DMS 273 (cell line): ENCODE data around the gene CCDC97.
A peak's percentile ranks its signal among the peaks of the same experiment; 100 is the strongest.

Experiments used
- DNase-seq: peaks from one replicate; lab custom pipeline; 2025; ENCODE audit not compliant: unreplicated experiment; lab: John Stamatoyannopoulos, UW

CCDC97 gene

DNA sequence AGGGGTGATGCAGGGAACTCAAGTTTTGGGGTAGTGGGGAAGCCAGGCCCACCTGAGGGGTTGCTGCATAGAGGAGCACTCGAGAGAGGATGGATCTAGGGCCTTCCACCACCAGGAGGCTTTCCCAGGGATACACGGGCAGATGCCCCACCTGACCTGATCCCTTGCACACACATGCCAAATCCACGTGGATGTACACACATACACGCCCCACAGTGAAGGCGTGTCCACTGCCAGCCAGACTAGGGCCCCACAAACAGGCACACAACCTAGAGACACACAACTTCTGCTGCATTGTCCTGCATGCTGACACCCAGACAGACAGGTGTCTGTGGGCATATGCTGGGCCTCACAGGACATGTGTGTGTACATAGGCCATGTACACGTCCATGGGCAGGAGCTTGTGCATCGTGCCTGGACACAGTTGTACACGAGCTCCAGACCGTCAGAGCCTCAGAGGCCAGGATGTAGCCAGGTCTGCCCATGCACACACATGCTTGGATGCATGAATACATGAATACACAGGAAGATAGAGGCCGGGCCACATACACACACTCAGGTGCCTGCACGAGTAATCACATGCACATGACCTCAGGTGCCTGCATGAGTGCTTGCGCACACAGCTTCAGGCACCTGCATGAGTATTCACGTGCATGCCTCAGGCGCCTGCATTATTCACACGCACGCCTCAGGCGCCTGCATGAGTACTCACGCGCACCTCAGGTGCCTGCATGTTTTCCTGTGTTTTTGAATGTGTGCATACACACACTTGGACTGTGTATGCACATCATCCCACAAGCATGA lies 8.9 kb downstream of the CCDC97 start:
- no peak for DNase-seq

DNA sequence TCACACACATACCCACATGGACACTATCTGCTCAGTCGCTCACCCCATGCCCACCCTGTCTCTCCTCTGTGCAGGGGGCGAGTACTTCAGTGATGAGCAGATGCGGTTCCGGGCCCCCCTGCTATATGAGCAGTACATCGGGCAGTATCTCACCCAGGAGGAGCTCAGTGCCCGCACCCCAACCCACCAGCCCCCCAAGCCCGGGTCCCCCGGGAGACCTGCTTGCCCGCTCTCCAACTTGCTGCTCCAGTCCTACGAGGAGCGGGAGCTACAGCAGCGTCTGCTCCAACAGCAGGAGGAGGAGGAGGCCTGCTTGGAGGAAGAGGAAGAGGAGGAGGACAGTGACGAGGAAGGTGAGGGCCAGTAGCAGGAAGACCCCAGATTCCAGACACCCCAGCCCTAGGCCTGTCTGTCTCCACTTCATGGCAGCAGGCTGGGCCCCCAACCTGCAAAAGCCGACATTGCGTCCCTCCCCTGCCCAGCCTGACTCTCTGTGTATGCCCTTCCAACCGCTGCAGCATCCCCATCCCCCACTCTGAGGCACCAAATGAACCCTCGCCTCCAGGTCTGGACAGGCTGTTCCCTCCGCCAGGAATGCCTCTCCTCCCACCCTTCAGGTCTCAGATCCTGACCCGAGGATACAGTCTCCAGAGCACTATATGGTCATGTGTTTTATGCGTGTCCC lies 9.7 kb downstream of the CCDC97 start:
- DNase-seq, result no peak

DNA sequence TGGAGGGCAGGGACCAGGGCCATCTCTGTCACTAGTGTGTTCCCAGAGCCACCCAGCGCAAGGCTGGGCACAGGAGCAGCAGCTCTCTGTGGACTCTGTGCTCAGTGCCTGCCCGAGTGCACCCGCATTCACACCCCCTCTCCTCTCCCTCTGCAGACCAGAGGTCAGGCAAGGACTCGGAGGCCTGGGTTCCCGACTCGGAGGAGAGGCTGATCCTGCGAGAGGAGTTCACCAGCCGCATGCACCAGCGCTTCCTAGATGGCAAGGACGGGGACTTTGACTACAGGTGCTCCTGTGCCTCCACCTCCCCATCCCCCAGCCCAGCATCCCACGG lies 10.2 kb downstream of the CCDC97 start:
- no peak for DNase-seq

DNA sequence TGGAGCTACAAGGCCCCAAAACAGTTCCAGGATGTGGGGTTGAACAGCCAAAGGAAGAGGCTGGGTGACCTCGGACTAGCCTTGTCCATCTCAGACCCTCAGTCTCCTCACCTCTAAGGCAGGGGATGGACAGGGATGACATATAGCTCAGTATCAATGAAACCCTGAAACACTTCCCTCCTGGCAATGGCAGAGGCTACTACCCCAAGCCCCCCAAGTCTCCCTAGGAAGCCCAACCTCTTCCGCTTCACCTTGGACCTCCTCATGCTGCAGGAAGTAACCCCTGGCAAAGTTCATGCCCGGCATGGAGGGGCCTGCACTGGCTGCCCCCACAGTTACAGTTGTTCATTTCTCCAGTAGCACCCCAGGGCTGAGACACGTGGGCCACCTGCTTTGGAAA lies 10.6 kb downstream of the CCDC97 start:
- no peak for DNase-seq

DNA sequence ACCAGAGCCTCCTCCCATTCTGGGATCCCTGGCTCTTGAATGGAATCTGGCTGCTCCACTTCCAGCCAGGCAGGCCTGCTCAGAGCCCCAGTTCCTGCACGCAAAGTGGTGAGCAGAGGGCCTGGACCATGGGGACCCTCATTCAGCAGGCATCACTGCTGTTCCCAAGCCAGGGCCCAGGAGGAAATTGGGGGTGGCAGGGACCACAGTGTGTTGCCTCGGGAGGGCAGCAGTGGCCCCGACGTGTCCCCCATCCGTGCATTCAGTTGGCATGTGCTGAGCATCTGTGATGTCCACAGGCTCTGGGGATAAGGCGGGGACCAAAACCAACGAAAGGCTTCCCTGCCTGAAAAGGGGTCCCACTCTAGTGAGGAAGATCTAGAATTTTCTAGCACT lies 11.2 kb downstream of the CCDC97 start:
- no peak for DNase-seq

DNA sequence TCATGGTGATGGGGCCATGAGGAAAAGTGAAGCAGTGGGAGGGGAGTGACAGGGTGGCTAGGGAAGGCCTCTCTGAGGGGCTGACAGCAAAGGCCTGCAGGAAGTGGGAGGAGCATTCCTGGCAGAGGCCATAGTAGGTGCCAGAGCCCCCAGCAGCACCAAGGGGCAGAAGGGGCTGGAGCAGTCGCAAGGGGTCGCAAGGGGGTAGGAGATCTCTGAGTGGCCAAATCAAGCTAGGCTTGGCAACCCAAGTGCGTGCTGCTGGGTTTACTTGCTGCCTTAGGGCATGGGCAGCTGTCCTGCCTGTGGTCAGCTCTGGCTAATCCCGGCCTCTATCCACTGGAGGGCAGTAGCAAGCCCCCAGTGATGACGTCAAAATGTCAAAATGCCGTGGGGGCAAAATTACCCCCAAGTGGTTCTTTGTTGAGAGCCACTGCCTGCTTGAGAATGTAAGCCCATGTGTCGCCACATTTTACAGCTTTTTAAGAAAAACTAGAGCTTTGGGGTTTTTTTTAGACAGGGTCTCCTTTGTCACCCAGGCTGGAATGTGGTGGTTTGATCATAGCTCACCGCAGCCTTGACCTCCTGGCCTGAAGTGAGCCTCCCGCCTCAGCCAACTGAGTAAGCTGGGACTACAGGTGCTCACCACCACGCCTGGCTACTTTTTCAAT lies 11.8 kb downstream of the CCDC97 start:
- peak; percentile 45 for DNase-seq

DNA sequence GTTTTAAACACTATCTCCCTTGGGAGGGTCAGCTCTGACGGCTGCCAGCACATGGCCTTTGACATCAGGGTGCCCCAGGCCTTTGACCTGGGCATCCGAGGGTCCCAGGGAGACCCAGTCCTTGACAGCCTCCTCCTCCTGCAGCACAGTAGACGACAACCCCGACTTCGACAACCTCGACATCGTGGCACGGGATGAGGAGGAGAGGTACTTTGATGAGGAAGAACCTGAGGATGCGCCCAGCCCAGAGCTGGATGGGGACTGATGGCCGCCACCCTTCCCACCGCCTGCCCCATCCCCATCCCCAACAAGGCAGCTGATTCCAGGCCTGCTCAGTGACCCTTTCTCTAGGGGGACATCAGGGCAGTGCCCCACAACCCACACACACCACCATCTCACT lies 12.5 kb downstream of the CCDC97 start:
- no peak for DNase-seq

DNA sequence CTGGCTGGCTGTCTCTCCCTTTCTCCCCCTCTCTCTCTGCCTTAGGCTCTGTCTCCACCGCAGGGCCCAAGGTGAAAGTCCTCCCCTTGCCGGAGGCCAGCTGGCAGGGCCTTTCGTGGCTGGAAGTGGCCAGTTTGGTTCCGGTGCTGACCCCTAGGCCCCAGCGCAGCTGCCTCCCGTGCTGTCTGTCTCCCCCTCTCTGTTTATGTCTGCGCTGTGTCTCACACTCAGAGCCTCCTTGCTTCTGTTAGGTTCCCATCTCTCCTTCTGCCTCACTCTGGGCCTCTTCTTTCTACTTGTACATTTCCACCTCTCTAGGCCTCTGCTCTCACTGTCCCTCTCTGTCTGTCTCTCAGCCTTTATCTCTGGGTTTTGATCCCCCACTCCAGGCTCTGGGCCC lies 13.1 kb downstream of the CCDC97 start:
- DNase-seq, result peak; percentile 54

DNA sequence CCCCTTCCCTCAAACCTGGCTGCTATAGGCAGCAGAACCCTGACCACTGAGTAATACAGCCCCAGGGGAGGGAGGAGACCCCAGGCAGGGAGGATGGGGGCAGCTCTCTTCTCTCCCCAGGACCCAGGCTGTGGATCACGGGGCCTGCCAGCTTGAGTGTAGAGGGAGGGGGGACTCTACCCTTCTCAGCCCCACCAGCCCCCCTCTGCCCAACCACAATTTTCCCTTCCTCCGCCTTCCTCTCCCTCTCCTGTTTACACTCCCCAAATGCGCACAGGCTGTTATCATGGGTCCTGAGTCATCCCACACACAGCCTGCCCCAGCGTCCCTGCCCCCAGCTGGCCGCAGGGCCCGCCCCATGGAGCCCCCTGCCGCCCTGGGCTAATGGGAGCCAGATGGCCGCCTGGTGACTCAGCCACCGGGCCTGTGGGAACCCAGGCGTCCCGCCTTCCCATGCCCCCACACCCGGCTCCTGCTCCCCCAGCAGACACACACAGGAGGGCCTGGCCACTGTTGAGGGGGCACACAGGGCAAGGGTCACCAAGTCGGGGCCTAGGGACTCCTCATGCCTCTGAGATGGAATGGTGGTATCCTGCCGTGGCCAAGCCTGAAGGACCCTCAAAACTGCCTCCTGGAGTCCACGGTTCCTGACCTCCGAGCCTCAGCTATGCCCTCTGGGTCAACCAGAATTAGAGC lies 13.6 kb downstream of the CCDC97 start:
- peak; percentile 94 for DNase-seq

DNA sequence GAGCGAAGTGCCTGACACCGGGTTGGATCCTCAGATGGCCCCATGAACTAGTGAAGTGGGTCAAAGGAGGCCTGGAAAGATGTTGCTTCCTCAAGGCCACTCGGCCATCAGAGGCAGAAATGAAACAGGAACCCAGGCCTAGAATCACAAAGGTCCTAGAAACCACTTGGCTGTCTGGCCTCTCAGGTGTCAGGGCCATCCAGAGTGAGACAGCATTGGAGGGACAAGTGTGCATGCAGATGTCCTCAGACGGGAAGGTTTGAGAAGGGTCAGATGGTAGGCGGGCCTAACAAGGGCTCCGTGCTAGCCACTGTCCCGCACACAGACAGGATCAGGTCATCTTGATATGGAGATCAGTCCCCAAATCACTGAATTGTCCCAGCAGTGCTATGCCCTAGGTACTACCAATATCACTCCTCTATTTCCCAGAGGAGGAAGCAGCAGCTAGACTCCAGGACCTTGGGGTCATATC lies 14.3 kb downstream of the CCDC97 start:
- peak; percentile 50 for DNase-seq

DNA sequence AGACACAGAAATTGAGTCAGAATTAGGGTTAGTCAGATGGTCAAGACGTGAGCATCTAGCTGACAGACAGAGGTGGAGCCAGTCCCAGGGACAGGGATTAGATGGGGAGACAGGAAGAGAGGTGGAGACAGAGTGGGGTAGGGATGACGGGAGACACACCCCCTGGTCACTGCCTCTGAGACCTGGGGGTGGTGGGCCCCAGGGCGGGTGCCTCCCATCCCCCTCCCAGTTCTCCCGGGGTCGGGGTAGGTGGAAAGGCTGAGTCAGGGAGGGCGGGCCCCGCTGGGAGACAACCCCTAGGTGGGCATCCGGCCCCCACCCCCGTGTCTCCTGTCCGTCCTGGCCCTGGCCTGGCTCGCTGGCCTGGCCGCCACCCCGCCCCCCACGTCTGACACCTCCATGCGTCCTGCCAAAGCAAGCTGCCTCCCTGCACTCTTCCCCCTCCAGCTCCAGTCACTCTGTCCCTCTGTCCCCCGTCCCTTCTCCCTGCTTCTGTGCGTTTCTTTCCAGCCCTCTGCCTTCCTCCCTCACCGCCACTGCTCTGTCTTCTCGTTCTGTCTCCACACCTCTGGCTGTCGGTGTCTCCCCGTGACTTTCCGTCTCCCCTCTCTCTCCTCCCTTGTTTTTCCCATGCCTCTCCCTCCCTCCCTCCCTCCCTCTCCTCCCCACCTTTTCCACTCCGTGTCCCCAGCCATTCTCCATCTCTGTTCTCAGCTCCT lies 15.1 kb downstream of the CCDC97 start:
- DNase-seq, result peak; percentile 67

DNA sequence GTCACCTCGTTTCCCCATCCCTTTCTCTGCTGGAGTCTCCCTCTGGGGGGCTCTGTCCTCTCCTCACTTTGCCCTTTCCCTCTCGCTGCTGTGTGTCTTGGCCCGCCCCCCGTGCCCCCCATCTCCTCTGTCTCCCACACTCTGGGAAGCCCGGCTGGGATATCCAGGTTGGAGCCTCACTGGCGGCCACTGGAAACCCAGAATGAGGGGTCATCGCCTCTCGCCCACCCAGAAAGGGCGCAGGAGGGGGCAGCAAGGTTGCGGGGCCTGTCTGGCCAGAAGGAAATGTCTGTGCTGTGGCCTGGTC lies 15.6 kb downstream of the CCDC97 start:
- DNase-seq, result no peak

DNA sequence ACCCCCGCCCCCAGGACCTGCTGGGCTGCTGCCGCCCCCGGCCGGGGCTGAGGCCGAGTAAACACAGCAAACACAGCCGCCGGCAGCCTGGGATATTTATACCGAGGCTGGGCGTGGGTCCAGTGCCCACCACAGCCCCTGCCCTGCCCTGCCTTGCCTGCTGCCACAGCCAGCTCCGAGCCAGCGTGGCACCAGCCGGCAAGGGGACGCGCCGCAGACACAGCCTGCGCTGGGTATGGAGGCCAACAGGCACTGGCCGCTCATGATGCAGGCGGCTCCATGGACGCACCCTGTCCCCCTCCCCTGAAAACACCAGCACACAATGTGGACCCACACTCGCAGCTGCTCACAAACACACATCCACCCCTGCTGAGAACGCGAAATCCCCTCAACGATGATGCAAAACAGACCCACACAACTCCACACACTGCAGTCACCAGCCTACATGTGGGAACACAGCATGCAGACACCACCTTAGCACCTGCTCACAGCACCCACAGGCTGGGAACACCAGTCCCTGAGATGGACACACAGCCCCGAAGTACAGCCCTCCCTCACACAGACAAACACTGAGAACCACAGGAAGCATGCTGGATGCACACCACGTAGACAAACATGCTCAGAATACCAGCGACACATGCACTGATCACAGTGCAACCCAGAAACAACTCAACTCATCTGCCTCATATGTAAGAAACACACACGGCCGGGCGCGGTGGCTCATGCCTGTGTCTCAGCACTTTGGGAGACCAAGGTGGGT lies 16.2 kb downstream of the CCDC97 start:
- DNase-seq, result peak; percentile 62

DNA sequence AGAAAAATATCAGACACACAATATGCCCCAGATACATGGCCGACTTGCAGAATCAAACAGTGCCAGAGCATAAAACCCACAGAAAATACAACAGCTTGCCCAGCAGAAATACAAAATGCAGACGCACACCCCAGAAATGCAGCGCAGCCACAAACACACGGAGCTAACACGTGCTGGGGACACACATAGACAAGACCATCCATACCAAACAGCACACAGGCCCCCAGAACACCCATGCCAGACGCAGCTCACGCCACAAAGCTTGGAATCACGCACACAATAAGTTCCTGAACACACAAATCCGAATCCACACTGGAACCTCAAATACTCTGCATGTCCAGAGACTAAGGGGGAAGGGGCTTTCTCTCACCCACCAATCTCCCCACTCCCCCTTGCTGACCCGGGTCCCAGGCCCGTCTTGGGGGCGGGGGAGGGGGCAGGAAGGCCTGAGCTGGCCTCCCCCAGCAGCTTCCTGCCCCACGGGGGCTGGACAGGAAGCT lies 17.2 kb downstream of the CCDC97 start:
- no peak for DNase-seq

DNA sequence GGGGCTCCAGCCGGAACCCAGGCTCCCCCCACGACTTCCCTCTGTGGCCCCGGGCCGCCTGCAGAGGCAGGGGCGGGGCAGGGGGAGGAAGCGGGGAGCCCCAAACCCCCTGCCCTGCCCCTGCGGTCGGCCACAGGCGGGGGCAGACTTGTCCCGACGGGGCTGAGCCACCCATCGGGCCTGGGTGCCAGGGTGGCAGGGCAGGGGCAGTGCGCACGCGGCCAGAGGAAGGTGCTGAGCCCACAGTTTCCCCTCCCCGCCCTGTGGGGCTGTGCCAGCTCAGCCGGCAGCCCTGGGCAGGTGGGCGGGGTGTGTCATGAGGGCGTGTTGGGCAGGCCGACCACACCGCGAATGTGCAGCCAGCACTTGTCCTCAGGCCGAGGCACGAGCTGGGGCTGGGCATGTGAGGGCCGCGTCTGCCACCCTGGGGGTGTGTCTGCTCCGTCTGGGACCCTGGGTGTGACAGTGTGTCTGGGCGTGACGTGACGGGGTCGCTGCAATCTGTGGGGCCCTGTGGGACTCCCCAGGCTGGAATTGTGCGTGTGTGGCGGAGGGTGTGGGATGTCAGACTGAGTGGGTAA lies 17.7 kb downstream of the CCDC97 start:
- peak; percentile 61 for DNase-seq

DNA sequence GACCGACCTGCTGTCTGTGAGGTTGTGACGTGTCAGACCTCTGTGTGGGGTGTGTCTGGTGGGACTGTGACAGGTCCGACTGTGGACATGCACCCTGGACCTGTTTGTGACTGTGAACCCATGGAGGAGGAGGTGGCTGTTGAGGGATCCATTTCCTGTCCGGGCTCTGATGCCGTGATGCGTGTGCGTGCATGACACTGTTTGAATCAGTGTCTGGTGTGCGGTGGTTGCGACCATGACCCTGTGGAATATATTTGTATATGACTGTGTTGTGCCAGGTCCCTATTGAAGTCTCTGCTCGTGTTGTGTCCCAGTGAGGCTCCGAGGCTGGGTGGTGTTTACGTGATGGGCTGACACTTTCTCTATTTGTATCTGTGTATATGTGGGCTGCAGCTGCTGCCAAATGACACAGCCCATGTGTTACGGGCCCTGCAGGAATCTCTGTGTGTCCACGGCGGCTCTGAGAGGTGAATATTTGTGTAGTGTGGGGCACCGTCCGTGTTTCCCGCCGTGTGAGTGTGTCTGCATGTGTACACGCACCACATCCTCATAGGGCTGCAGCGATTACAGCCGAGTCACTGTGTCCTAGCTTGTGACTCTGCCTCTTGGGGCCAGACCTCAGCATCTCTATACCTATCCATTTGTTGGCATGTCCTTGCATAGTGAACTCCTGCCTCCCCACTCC lies 18.3 kb downstream of the CCDC97 start:
- no peak for DNase-seq

DNA sequence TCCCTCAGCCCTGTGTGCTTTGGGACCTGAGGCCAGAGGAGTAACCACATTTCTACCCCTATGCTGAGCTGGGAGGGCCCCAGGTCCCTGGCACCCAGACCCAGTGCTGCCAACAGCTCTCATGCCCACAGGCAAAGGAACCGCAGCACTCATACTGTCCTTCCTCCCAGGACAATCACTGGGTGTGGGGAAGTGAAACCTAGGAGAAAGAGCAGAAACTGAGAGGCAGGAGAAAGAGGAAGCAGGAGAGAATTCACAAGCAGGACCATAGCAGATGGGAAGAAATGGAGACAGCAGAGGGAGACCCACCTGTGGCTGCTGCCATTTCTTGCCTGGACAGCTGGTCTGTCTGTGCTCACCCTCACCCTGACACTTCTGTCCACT lies 18.9 kb downstream of the CCDC97 start:
- DNase-seq, result peak; percentile 35

DNA sequence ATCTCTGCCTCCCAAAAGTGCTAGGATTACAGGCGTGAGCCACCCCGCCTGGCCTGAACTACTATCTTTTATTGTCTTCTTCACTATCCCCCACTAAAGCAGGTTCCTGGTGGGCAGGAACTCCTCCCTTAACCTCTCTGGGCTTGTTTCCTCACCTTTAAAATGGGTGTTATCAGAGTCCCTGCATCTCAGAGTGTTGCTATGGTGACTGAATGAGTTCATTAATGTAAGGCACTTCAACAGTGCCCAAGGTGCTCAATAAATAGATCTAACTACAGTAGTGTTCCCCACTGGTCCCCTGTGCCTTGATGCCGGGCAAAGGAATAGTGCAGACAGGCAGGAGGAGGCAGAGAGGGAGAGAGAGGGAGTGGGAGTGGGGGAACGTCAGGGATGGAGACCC lies 20.5 kb downstream of the CCDC97 start:
- no peak for DNase-seq

DNA sequence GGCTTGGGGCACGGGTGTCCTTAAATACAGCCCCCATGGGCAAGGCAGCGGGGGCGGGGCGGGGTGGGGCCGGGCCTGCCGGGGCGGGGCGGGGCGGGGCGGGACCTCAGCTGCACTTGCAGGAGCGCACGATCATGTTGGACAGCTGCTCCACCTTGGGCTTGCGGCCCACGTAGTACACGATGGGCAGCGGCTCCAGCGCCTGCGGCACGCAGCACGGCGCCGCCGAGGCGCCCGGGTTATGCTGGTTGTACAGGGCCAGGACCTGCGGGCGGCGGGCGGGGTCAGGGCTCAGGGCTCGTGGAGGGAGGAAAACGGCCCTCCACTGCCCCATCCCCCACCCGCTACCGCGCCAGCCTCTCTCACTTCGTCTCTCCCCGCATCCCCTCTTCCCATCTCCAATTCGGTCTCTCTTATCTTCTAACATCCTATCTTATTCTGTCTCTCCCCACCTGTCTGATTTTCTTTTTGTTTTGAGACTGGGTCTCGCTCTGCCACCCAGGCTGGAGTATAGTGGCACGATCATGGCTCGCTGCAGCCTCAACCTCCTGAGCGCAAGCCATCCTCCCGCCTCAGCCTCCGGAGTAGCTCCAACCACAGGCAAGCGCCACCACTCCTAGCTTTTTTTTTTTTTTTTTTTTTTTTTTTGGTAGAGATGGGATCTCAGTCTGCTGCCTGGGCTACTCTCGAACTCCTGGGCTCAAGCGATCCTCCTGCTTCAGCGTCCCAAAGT lies 21.1 kb downstream of the CCDC97 start:
- no peak for DNase-seq
